ENCODE data around the gene RALA. TPM values are rescaled to one million over a fixed set of nuclear protein-coding genes. Genes with fewer than 3 reads are reported as not detected.

RALA gene
- total and polyA plus RNA-seq, 10 of the 15 experiments (the other 5 are each of a cell fraction or from before 2014, with no cell fraction given), result 7.5 to 53.3 (median 23.1) TPM

- in situ Hi-C loops (cut with MboI), result no loop called here
- Histone ChIP-seq H3K9ac (ENCODE audit: control insufficient read depth, insufficient read depth, low read length) (no peak overlapping the region), H3K27ac (ENCODE audit: control insufficient read depth, insufficient read depth) (no peak overlapping the region), H3K4me2 (ENCODE audit: control insufficient read depth, insufficient read depth) (no peak overlapping the region), H2AFZ (ENCODE audit: control insufficient read depth, low read depth, low read length) (no peak overlapping the region), H3K9me3 (replicated peaks; ENCODE audit: control insufficient read depth, insufficient read depth, low read length) (no peaks in the 10 kb centered on the region; the same call in 2 of the 3 replicates), H3K79me2 (ENCODE audit: control insufficient read depth, insufficient read depth, low read length) (no peaks in the 10 kb centered on the region), H3K36me3 (ENCODE audit: control insufficient read depth in 2 of 2, insufficient read depth in 2 of 2, low read length in 1 of 2) (no peaks in the 10 kb centered on the region), H4K20me1 (ENCODE audit: control insufficient read depth, insufficient read depth) (no peaks in the 10 kb centered on the region), H3K4me3 (no peak overlapping the region), H3K4me1 (ENCODE audit: control insufficient read depth, insufficient read depth, low read length) (no peaks in the 10 kb centered on the region), H3K27me3 (replicated peaks in 1 of 2; ENCODE audit: control insufficient read depth in 2 of 2, insufficient read depth in 2 of 2, low read length in 1 of 2) (no peaks in the 10 kb centered on the region)
- DNase-seq (ENCODE audit: low read depth, low spot score), result no peak
- TF ChIP-seq JUND (IDR thresholded peaks at IDR 0.05; ENCODE audit: low read depth, low read length), result no peak
- no peak for TF ChIP-seq USF1 (IDR thresholded peaks at IDR 0.05; ENCODE audit: borderline replicate concordance, extremely low read length, insufficient read depth, low read depth, low read length)
- no peak for TF ChIP-seq SP1 (IDR thresholded peaks at IDR 0.05; ENCODE audit: low read depth, low read length)
- TF ChIP-seq BRCA1 (IDR thresholded peaks at IDR 0.05; ENCODE audit: low read depth, low read length), result no peak
- TF ChIP-seq KAT2A (conservative IDR thresholded peaks at IDR 0.05; ENCODE audit: control insufficient read depth, low read depth, low read length), result no peak
- TF ChIP-seq, protein P1, sequence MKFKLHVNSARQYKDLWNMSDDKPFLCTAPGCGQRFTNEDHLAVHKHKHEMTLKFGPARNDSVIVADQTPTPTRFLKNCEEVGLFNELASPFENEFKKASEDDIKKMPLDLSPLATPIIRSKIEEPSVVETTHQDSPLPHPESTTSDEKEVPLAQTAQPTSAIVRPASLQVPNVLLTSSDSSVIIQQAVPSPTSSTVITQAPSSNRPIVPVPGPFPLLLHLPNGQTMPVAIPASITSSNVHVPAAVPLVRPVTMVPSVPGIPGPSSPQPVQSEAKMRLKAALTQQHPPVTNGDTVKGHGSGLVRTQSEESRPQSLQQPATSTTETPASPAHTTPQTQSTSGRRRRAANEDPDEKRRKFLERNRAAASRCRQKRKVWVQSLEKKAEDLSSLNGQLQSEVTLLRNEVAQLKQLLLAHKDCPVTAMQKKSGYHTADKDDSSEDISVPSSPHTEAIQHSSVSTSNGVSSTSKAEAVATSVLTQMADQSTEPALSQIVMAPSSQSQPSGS (IDR thresholded peaks at IDR 0.05; ENCODE audit: low read length), result no peak
- TF ChIP-seq TCF12 (IDR thresholded peaks at IDR 0.05; ENCODE audit: low read depth, low read length), result no peak
- TF ChIP-seq GABPA (IDR thresholded peaks at IDR 0.05; ENCODE audit: low read depth), result no peak
- no peak for TF ChIP-seq KLF5 (IDR thresholded peaks at IDR 0.05; ENCODE audit: partially characterized antibody)
- no peak for TF ChIP-seq POLR2AphosphoS2 (IDR thresholded peaks at IDR 0.05; ENCODE audit: low read depth, low read length)
- no peak for TF ChIP-seq RB1 (IDR thresholded peaks at IDR 0.05; ENCODE audit: borderline replicate concordance)
- no peak for TF ChIP-seq CEBPB (IDR thresholded peaks at IDR 0.05; ENCODE audit: borderline replicate concordance in 1 of 2, low read depth in 2 of 2, low read length in 2 of 2)
- no peak for TF ChIP-seq MTA2 (IDR thresholded peaks at IDR 0.05; ENCODE audit: low read depth)
- no peak for TF ChIP-seq FOXK2 (IDR thresholded peaks at IDR 0.05)
- no peak for TF ChIP-seq FOS (IDR thresholded peaks at IDR 0.05; ENCODE audit: borderline replicate concordance, extremely low read depth, insufficient read length)
- TF ChIP-seq DPF2 (IDR thresholded peaks at IDR 0.05), result no peak
- no peak for TF ChIP-seq YY1 (IDR thresholded peaks at IDR 0.05; ENCODE audit: low read depth, low read length)
- no peak for TF ChIP-seq NRF1 (conservative IDR thresholded peaks at IDR 0.05; ENCODE audit: low read depth, low read length)
- TF ChIP-seq PAX5 (IDR thresholded peaks at IDR 0.05; ENCODE audit: borderline replicate concordance, low read depth, low read length), result no peak
- TF ChIP-seq CREM (IDR thresholded peaks at IDR 0.05; ENCODE audit: low read depth), result no peak
- ChIA-PET SMC1A (ENCODE audit: uncharacterized antibody, unreplicated experiment) (interaction anchor here (0.6 to 3.0 kb wide), 6 partner anchors 23 to 128 kb away, joined by 3 to 16 read pairs (median 4); no protein-coding TSS in a partner anchor), POLR2A (interaction anchor here (1.1 to 1.6 kb wide), 3 partner anchors 27 to 88 kb away, joined by 3 to 4 read pairs (median 4); no protein-coding TSS in a partner anchor), RAD21 (ENCODE audit: unreplicated experiment) (interaction anchor here (1.3 to 2.1 kb wide), 3 partner anchors 23 to 128 kb away, joined by 3 to 8 read pairs (median 5); no protein-coding TSS in a partner anchor), CTCF (interaction anchor here (0.9 to 2.2 kb wide), 2 partner anchors 128 to 131 kb away, joined by 5 to 8 read pairs; no protein-coding TSS in a partner anchor)
- intact Hi-C loops (cut with micrococcal nuclease; ENCODE audit: unreplicated experiment), result no loop called here
- WGBS (ENCODE audit: insufficient coverage, insufficient replicate concordance, low lambda C conversion rate, missing lambda C conversion rate), result 84% methylated on average over 5 of the region's 5 CpGs
- no TSS peak for BruUV-seq (replicated peaks)
- peak; percentile 34 for ATAC-seq
- FAIRE-seq, result no peak
Measured at GRCh38 chr7:39709029-39709428, 85.7 kb downstream of the RALA start.
